Vagina (tissue), 2 donors: ENCODE measurements around the gene LAIR2. TPM values are rescaled to one million over a fixed set of nuclear protein-coding genes. Genes with fewer than 3 reads are reported as not detected.
A peak's percentile ranks its signal among the peaks of the same experiment; 100 is the strongest.

Source experiments
- DNase-seq, 2 donors: peaks; one replicate each; pipeline ENCODE4 v3.0.0-alpha.2; 2017; ENCODE audit errors: extremely low spot score in 2 of 2
- H3K27ac ChIP-seq: fragments of 200-600 bp; sonication (generic); one replicate; pipeline ENCODE4 v1.5.1; 2019
- H3K27me3 ChIP-seq: fragments of 200-600 bp; sonication (generic); one replicate; pipeline ENCODE4 v1.5.1; 2019
- H3K36me3 ChIP-seq, 2 donors: fragments of 200-600 bp; sonication (generic); one replicate each; pipeline ENCODE4 v1.5.1; 2017 to 2019
- H3K4me1 ChIP-seq: fragments of 200-600 bp; sonication (generic); one replicate; pipeline ENCODE4 v1.5.1; 2019
- H3K4me3 ChIP-seq, 2 donors: fragments of 200-600 bp; sonication (generic); 1 replicate in 1 of 2; 2 replicates in 1 of 2; pipeline ENCODE4 v1.5.1; 2016 to 2019
- H3K9me3 ChIP-seq: fragments of 200-600 bp; sonication (generic); one replicate; pipeline ENCODE4 v1.5.1; 2019
- POLR2A ChIP-seq, 2 donors: fragments of 450-650 bp; IDR thresholded peaks; one replicate each; pipeline ENCODE4 v1.6.1; 2017; ENCODE audit warnings: antibody characterized with exemption in 2 of 2, mild to moderate bottlenecking in 2 of 2, moderate library complexity in 2 of 2
- POLR2AphosphoS5 ChIP-seq, 2 donors: sonication (generic); formaldehyde crosslinking; IDR thresholded peaks; one replicate each; pipeline ENCODE4 v1.9.0; 2017; ENCODE audit warnings: antibody characterized with exemption in 2 of 2, mild to moderate bottlenecking in 2 of 2, low read depth in 1 of 2; ENCODE audit not compliant: insufficient read depth in 1 of 2
- intact Hi-C: fragments of 100-400 bp; cut with DNase I; formaldehyde crosslinking; loops from one replicate; pipeline ENCODE4 v1.15.1; 2023
- total RNA-seq: library from RNA; depleted of rRNA; stranded (reverse); fragments of >200 nt; gene quantifications from one replicate; pipeline ENCODE4 v1.2.3, GENCODE V29; 2016
- TF ChIP-seq, protein P1 (sequence below), 3 experiments: fragments of 450-650 bp in 2 of 3; fragments of 200-600 bp in 1 of 3; sonication (generic) in 1 of 3; IDR thresholded peaks; one replicate each; pipeline ENCODE4 v1.5.1; 2017 to 2019; ENCODE audit warnings: antibody characterized with exemption in 3 of 3, mild to moderate bottlenecking in 2 of 3, moderate library complexity in 2 of 3

The LAIR2 gene
- total RNA-seq, 1 donor from 2014 or later = not detected

DNA sequence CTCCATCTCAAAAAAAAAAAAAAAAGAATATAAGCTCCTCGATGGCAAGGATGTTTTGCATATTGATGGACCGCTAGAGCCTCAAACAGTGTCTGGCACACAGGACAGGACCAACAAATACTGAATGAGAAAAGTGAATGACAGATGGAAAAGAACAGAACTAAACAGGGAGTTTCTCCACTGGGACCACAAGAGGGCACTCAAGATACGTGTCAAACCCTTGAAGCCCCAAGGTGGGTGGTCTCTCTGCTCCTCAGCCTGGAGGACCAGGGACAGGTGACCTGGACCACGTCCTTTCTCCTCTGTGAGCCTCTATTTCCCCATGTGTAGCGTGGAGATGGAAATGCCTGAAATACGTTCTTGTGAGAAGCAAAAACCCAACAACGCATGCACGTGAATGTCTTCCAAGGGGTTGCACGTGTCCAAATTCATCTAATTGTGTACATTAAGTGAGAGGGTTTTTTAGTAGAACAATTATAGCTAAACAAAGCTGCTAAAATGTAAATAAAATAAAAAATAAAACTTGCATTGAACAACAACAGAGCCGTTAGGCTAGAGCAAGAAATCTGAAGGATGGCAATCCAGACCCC, 23.9 kb upstream of the LAIR2 start:
- Histone ChIP-seq H3K27me3 (no peaks in the 10 kb centered on the region), H3K36me3 (no peaks in the 10 kb centered on the region), H3K27ac (no peak overlapping the region), H3K4me1 (peaks cover 6% of the 10 kb centered on the region), H3K9me3 (no peaks in the 10 kb centered on the region), H3K4me3 (no peak overlapping the region)
- TF ChIP-seq, protein P1, sequence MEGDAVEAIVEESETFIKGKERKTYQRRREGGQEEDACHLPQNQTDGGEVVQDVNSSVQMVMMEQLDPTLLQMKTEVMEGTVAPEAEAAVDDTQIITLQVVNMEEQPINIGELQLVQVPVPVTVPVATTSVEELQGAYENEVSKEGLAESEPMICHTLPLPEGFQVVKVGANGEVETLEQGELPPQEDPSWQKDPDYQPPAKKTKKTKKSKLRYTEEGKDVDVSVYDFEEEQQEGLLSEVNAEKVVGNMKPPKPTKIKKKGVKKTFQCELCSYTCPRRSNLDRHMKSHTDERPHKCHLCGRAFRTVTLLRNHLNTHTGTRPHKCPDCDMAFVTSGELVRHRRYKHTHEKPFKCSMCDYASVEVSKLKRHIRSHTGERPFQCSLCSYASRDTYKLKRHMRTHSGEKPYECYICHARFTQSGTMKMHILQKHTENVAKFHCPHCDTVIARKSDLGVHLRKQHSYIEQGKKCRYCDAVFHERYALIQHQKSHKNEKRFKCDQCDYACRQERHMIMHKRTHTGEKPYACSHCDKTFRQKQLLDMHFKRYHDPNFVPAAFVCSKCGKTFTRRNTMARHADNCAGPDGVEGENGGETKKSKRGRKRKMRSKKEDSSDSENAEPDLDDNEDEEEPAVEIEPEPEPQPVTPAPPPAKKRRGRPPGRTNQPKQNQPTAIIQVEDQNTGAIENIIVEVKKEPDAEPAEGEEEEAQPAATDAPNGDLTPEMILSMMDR (IDR thresholded peaks at IDR 0.05) = peak in 1 of 3 experiments; percentile 20
- TF ChIP-seq POLR2A (IDR thresholded peaks at IDR 0.05) = no peak
- intact Hi-C loops = no loop called here
- DNase-seq = no peak

DNA sequence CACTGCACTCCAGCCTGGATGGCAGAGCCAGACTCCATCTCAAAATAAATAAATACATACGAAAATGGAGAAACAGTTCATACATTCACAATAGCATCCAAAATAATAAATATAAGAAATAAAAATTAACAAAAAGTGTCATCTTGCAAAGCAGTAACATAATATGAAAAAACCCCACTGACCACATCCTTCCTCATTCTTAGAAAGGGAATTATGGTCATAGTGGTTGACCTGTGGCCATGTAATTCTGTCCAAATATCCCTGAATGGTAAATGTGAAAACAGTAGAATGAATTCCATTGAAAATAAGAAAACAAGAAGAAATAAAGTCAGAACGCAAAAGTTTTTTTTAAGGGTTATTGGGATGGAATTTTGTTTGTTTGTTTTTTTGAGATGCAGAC, 22.6 kb upstream of the LAIR2 start:
- H3K27ac ChIP-seq = no peak overlapping the region
- DNase-seq = no peak
- intact Hi-C loops = loop anchor here (10.0 kb wide), 1 partner anchor 185 kb away; the partner anchor contains the start of gene LILRB4
- no peaks in the 10 kb centered on the region for H3K36me3 ChIP-seq
- TF ChIP-seq POLR2AphosphoS5 (IDR thresholded peaks at IDR 0.05; ENCODE audit: insufficient read depth in 1 of 2, low read depth in 1 of 2) (no peak), POLR2A (IDR thresholded peaks at IDR 0.05) (no peak)
- TF ChIP-seq, protein P1 (IDR thresholded peaks at IDR 0.05) = no peak
- no peaks in the 10 kb centered on the region for H3K4me1 ChIP-seq
- H3K4me3 ChIP-seq = no peak overlapping the region
- no peaks in the 10 kb centered on the region for H3K9me3 ChIP-seq
- H3K27me3 ChIP-seq = no peaks in the 10 kb centered on the region

DNA sequence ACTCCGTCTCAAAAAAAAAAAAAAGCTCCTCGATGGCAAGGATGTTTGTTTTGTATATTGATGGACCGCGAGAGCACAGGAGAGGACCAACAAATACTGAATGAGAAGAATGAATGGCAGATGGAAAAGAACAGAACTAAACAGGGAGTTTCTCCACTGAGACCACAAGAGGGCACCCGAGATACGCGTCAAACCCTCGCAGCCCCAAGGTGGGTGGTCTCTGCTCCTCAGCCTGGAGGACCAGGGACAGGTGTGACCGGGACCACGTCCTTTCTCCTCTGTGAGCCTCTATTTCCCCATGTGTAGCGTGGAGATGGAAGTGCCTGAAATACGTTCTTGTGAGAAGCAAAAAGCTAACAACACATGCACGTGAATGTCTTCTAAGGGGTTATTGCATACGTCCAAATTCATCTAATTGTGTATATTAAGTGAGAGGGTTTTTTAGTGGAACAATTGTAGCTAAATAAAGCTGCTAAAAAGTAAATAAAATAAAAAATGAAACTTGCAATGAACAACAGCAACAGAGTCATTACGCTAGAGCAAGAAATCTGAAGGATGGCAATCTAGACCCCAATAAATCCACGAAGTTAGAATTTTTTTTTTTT, 21.2 kb upstream of the LAIR2 start:
- intact Hi-C loops = loop anchor here (10.0 kb wide), 1 partner anchor 183 kb away; the partner anchor contains the start of gene LILRB4
- no peaks in the 10 kb centered on the region for H3K27me3 ChIP-seq
- TF ChIP-seq, protein P1 (IDR thresholded peaks at IDR 0.05) = peak in 2 of 3 experiments; percentile 27 to 46
- no peak for TF ChIP-seq POLR2AphosphoS5 (IDR thresholded peaks at IDR 0.05; ENCODE audit: insufficient read depth in 1 of 2, low read depth in 1 of 2)
- TF ChIP-seq POLR2A (IDR thresholded peaks at IDR 0.05) = no peak

DNA sequence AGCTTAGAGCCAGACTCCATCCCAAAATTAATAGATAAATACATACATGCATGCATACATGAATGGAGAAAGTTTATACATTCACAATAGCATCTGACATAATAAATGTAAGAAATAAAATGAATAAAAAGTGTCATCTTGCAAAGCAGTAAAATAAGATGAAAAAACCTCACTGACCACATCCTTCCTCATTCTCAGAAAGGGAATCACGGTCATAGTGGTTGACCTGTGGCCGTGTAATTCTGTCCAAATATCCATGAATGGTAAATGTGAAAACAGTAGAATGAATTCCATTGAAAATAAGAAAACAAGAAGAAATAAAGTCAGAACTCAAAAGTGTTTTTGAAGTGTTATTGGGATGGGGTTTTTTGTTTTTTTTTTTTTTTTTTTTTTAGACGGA, 19.7 kb upstream of the LAIR2 start:
- no peaks in the 10 kb centered on the region for H3K9me3 ChIP-seq
- TF ChIP-seq, protein P1 (IDR thresholded peaks at IDR 0.05) = no peak
- TF ChIP-seq POLR2AphosphoS5 (IDR thresholded peaks at IDR 0.05; ENCODE audit: insufficient read depth in 1 of 2, low read depth in 1 of 2) (no peak), POLR2A (IDR thresholded peaks at IDR 0.05) (no peak)
- no peak for DNase-seq
- H3K27me3 ChIP-seq = no peaks in the 10 kb centered on the region
- no peak overlapping the region for H3K4me3 ChIP-seq
- no peaks in the 10 kb centered on the region for H3K4me1 ChIP-seq
- intact Hi-C loops = loop anchor here (10.0 kb wide), 1 partner anchor 182 kb away; the partner anchor contains the start of gene LILRB4
- no peaks in the 10 kb centered on the region for H3K36me3 ChIP-seq
- no peak overlapping the region for H3K27ac ChIP-seq

More for the DNA sequence above, 21.2 kb upstream of the LAIR2 start:
- Histone ChIP-seq H3K36me3 (no peaks in the 10 kb centered on the region), H3K27ac (no peak overlapping the region), H3K9me3 (no peaks in the 10 kb centered on the region), H3K4me3 (no peak overlapping the region), H3K4me1 (no peaks in the 10 kb centered on the region)
- no peak for DNase-seq

DNA sequence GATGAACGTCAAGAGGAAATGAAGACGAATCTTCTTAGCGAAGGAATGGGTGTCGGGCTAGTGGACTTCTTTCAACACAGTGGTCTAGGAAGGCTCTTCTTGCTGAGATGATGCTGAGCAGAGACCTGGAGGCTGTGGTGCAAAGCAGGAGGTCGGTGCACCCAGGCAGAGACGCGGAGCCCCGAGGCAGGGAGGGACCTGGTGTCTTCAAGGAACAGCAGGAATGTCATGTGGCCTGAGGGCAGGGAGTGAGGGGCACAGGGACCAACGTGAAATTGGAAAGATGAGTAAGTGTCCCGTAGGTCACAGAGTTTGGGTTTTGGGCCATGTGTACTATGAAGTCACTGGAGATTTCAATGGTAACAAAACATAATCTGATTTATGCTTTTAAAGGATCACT, 18.2 kb upstream of the LAIR2 start:
- Histone ChIP-seq H3K9me3 (no peaks in the 10 kb centered on the region), H3K4me3 (no peak overlapping the region), H3K27me3 (no peaks in the 10 kb centered on the region), H3K27ac (no peak overlapping the region), H3K36me3 (no peaks in the 10 kb centered on the region), H3K4me1 (no peaks in the 10 kb centered on the region)
- no peak for DNase-seq
- TF ChIP-seq, protein P1 (IDR thresholded peaks at IDR 0.05) = no peak
- no peak for TF ChIP-seq POLR2A (IDR thresholded peaks at IDR 0.05)
- no peak for TF ChIP-seq POLR2AphosphoS5 (IDR thresholded peaks at IDR 0.05; ENCODE audit: insufficient read depth in 1 of 2, low read depth in 1 of 2)
- intact Hi-C loops = loop anchor here (10.0 kb wide), 1 partner anchor 180 kb away; the partner anchor contains the start of gene LILRB4
